ENCODE results near the gene DNAH8. TPM values are rescaled to one million over a fixed set of nuclear protein-coding genes. Genes with fewer than 3 reads are reported as not detected.

Gene DNAH8
- total and polyA plus RNA-seq, 4 donors, result 0.01 to 0.37 (median 0.11) TPM

DNA sequence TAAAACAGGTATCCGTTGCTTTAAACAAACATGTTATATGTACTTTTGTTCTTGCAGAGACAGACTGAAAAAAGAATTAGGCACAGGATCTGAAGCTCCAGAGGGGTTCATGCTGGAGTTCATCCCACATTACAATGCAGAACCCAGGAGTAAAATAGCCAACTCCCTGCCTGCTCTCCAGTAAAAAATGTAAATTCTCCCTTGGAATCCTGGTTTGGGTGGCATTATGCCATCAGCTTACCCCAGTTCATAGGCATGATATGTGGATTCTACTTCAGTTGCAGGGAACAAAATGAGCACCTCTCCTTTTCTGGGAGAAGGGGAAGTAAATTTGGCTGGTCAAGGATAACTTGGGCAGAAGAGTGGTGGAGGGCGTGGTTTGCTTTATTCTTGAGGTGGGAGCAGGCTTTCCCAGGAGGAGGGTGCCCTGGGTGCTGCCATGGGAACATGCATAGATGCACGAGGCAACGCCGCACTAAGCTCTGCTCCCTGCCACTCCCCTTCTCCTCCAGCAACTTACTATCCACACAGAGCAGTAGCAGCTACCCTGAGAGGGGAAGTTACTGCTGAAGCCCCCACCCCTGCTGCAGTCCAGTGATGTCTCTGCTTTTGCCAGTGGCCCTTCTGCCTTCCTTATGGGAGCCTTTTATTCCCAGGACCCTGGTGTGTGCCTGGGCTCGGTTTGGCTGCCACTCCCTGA, 261.8 kb downstream of the DNAH8 start:
- Histone ChIP-seq H3K27ac (ENCODE audit: low read depth in 1 of 2, low read length in 1 of 2) (no peak overlapping the region), H3K4me3 (no peak overlapping the region), H3K9me3 (ENCODE audit: control insufficient read depth in 4 of 4, insufficient read depth in 3 of 4, low read length in 3 of 4) (no peaks in the 10 kb centered on the region), H3K27me3 (ENCODE audit: control insufficient read depth in 3 of 3, insufficient read depth in 3 of 3, low read length in 2 of 3) (no peaks in the 10 kb centered on the region), H3K4me1 (ENCODE audit: control insufficient read depth in 5 of 5, insufficient read depth in 5 of 5, low read length in 5 of 5) (peaks cover 0 to 41% (median 7%) of the 10 kb centered on the region in 5 donors), H3K9ac (ENCODE audit: insufficient read depth in 1 of 2, low read length in 2 of 2) (no peak overlapping the region), H3K36me3 (ENCODE audit: control insufficient read depth in 4 of 4, insufficient read depth in 4 of 4, low read length in 4 of 4) (no peaks in the 10 kb centered on the region)
- 63 to 64% methylated on average over 6 of the region's 6 CpGs for WGBS, 2 donors
- TF ChIP-seq, protein P1, sequence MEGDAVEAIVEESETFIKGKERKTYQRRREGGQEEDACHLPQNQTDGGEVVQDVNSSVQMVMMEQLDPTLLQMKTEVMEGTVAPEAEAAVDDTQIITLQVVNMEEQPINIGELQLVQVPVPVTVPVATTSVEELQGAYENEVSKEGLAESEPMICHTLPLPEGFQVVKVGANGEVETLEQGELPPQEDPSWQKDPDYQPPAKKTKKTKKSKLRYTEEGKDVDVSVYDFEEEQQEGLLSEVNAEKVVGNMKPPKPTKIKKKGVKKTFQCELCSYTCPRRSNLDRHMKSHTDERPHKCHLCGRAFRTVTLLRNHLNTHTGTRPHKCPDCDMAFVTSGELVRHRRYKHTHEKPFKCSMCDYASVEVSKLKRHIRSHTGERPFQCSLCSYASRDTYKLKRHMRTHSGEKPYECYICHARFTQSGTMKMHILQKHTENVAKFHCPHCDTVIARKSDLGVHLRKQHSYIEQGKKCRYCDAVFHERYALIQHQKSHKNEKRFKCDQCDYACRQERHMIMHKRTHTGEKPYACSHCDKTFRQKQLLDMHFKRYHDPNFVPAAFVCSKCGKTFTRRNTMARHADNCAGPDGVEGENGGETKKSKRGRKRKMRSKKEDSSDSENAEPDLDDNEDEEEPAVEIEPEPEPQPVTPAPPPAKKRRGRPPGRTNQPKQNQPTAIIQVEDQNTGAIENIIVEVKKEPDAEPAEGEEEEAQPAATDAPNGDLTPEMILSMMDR (IDR thresholded peaks at IDR 0.05; ENCODE audit: control extremely low read depth, extremely low read depth), result no peak
- DNase-seq (no peak), ATAC-seq (ENCODE audit: insufficient read depth, low FRiP score) (no peak)

DNA sequence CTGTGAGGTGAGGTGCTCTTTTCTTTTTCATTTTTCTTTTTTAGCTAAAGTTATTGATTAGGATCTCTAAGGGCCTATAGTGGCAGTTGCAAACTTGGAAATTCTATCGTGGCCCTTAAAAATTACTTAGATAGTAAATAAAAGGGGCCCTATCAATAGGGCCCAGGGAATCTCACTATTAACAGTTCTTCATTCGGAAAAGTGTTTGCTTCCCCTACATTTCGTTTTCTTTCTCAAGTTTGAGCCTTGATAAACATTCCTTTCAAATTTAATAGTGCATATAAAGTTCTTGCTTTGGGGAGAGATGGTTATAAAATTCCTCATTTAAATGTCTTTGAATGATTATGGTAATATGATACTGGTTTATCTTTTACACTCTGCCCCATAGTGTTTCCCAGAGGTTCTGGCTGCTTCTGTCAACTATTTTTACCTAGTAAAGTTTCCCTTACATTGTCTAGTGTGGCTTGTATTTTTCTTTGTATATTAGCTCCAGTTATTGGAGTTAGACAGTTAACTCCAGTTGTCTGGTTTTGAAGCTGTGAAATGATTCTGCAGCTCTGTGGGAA, 263.1 kb downstream of the DNAH8 start:
- no peak for DNase-seq
- 79 to 83% methylated on average over 3 of the region's 3 CpGs for WGBS, 2 donors
- no peak overlapping the region for H3K9ac ChIP-seq (ENCODE audit: insufficient read depth in 1 of 2, low read length in 2 of 2)
- TF ChIP-seq, protein P1 (IDR thresholded peaks at IDR 0.05; ENCODE audit: control extremely low read depth, extremely low read depth), result no peak
- no peak overlapping the region for H3K4me3 ChIP-seq
- ATAC-seq (ENCODE audit: insufficient read depth, low FRiP score), result no peak
- H3K27me3 ChIP-seq (ENCODE audit: control insufficient read depth in 3 of 3, insufficient read depth in 3 of 3, low read length in 2 of 3), result no peaks in the 10 kb centered on the region
- peaks cover 0 to 41% (median 7%) of the 10 kb centered on the region in 5 donors for H3K4me1 ChIP-seq (ENCODE audit: control insufficient read depth in 5 of 5, insufficient read depth in 5 of 5, low read length in 5 of 5)
- no peaks in the 10 kb centered on the region for H3K36me3 ChIP-seq (ENCODE audit: control insufficient read depth in 4 of 4, insufficient read depth in 4 of 4, low read length in 4 of 4)
- no peak overlapping the region for H3K27ac ChIP-seq (ENCODE audit: low read depth in 1 of 2, low read length in 1 of 2)
- H3K9me3 ChIP-seq (ENCODE audit: control insufficient read depth in 4 of 4, insufficient read depth in 3 of 4, low read length in 3 of 4), result no peaks in the 10 kb centered on the region

DNA sequence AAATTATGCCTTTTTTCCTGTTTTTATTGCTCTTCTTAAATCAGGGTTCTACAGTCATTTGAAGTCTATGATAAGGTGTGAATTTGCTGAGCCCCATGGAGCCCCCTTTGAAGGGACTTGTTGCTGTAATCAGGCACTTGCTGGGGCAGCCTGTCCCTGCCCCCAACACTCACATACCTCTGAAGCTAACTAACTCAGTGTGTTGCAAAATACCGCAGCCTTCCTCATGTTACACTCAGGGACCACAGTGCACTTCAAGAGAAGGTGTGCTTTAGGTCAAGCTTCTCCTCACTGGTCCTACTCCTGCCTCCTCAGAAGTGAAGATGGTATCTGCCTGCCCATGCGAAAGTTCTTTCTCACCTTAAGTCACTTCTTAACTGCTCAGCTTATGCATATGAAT, 267.4 kb downstream of the DNAH8 start:
- WGBS, 2 donors, result 55 to 62% methylated on average over 2 of the region's 2 CpGs
- ATAC-seq (ENCODE audit: insufficient read depth, low FRiP score) (no peak), DNase-seq (peak in 1 of 3 donors; percentile 26)
- H3K27me3 ChIP-seq (ENCODE audit: control insufficient read depth in 3 of 3, insufficient read depth in 3 of 3, low read length in 2 of 3), result no peaks in the 10 kb centered on the region
- no peaks in the 10 kb centered on the region for H3K36me3 ChIP-seq (ENCODE audit: control insufficient read depth in 4 of 4, insufficient read depth in 4 of 4, low read length in 4 of 4)
- peaks cover 0 to 2% (median 0%) of the 10 kb centered on the region in 4 donors for H3K9me3 ChIP-seq (ENCODE audit: control insufficient read depth in 4 of 4, insufficient read depth in 3 of 4, low read length in 3 of 4)
- no peak overlapping the region for H3K27ac ChIP-seq (ENCODE audit: low read depth in 1 of 2, low read length in 1 of 2)
- peaks cover 0 to 11% (median 0%) of the 10 kb centered on the region in 5 donors for H3K4me1 ChIP-seq (ENCODE audit: control insufficient read depth in 5 of 5, insufficient read depth in 5 of 5, low read length in 5 of 5)
- TF ChIP-seq, protein P1 (IDR thresholded peaks at IDR 0.05; ENCODE audit: control extremely low read depth, extremely low read depth), result no peak
- H3K4me3 ChIP-seq, result no peak overlapping the region
- no peak overlapping the region for H3K9ac ChIP-seq (ENCODE audit: insufficient read depth in 1 of 2, low read length in 2 of 2)
